Breast epithelium (tissue), 3 donors: ENCODE data around the gene NR2F1-AS1.

Experiments used
- POLR2AphosphoS5 ChIP-seq, 3 donors: sonication (generic); formaldehyde crosslinking; IDR thresholded peaks; one replicate each; pipeline ENCODE4 v1.6.1; 2017; ENCODE audit warnings: antibody characterized with exemption in 3 of 3
- TF ChIP-seq, protein P1 (sequence below), 3 donors: fragments of 450-650 bp; IDR thresholded peaks; one replicate each; pipeline ENCODE4 v1.5.1; 2016 to 2017; ENCODE audit warnings: antibody characterized with exemption in 3 of 3, mild to moderate bottlenecking in 3 of 3, moderate library complexity in 3 of 3

- TF ChIP-seq, protein P1, sequence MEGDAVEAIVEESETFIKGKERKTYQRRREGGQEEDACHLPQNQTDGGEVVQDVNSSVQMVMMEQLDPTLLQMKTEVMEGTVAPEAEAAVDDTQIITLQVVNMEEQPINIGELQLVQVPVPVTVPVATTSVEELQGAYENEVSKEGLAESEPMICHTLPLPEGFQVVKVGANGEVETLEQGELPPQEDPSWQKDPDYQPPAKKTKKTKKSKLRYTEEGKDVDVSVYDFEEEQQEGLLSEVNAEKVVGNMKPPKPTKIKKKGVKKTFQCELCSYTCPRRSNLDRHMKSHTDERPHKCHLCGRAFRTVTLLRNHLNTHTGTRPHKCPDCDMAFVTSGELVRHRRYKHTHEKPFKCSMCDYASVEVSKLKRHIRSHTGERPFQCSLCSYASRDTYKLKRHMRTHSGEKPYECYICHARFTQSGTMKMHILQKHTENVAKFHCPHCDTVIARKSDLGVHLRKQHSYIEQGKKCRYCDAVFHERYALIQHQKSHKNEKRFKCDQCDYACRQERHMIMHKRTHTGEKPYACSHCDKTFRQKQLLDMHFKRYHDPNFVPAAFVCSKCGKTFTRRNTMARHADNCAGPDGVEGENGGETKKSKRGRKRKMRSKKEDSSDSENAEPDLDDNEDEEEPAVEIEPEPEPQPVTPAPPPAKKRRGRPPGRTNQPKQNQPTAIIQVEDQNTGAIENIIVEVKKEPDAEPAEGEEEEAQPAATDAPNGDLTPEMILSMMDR (IDR thresholded peaks at IDR 0.05) = no peak
- TF ChIP-seq POLR2AphosphoS5 (IDR thresholded peaks at IDR 0.05) = no peak
Observed at GRCh38 chr5:93598091-93599000, 17.3 kb upstream of the NR2F1-AS1 start.
